Testis (tissue), 3 donors: Measurements from ENCODE around the gene PTPRG. TPM values are rescaled to one million over a fixed set of nuclear protein-coding genes. Genes with fewer than 3 reads are reported as not detected.

Experiments used
- DNase-seq: peaks from one replicate; pipeline ENCODE4 v3.0.0-alpha.2; 2019
- H3K27ac ChIP-seq, 2 donors: fragments of 200-600 bp; sonication (generic); one replicate each; pipeline ENCODE4 v1.5.1; 2019
- H3K27me3 ChIP-seq: fragments of 200-600 bp; sonication (generic); one replicate; pipeline ENCODE4 v1.5.1; 2019
- H3K36me3 ChIP-seq: fragments of 200-600 bp; sonication (generic); one replicate; pipeline ENCODE4 v1.5.1; 2017; ENCODE audit warnings: low read depth; ENCODE audit errors: missing control alignments
- H3K4me1 ChIP-seq: fragments of 200-600 bp; sonication (generic); one replicate; pipeline ENCODE4 v1.5.1; 2019
- H3K4me3 ChIP-seq, 2 donors: fragments of 200-600 bp; sonication (generic); one replicate each; pipeline ENCODE4 v1.5.1; 2017 to 2019
- H3K9me3 ChIP-seq: fragments of 200-600 bp; sonication (generic); one replicate; pipeline ENCODE4 v1.5.1; 2017
- CTCF ChIP-seq, 3 experiments: fragments of 450-650 bp in 2 of 3; fragments of 200-600 bp in 1 of 3; sonication (generic) in 1 of 3; IDR thresholded peaks; one replicate each; pipeline ENCODE4 v1.5.1; 2016 to 2019; ENCODE audit warnings: antibody characterized with exemption in 3 of 3, mild to moderate bottlenecking in 2 of 3, moderate library complexity in 1 of 3
- POLR2A ChIP-seq: fragments of 450-650 bp; IDR thresholded peaks from one replicate; pipeline ENCODE4 v1.6.1; 2017; ENCODE audit warnings: antibody characterized with exemption, mild to moderate bottlenecking, moderate library complexity
- WGBS, 2 donors: methylation state at CpG; one replicate each; pipeline ENCODE4 v1.1.5; 2018; 5-methylcytosine and 5-hydroxymethylcytosine counted together
- intact Hi-C: fragments of 100-400 bp; cut with DNase I; formaldehyde crosslinking; loops from one replicate; pipeline ENCODE4 v1.15.1; 2023; ENCODE audit warnings: low total_unique reads
- polyA plus RNA-seq: library from polyadenylated mRNA; stranded (reverse); fragments of 350-450 nt; fragmentation: Illumina TruSeq; extraction: RNeasy Lipid Tissue Mini Kit (QIAGEN cat#74804); gene quantifications from one replicate; pipeline ENCODE4 v1.2.3, GENCODE V29; 2014; ENCODE audit warnings: low read depth, low replicate concordance; ENCODE audit not compliant: insufficient read depth
- total RNA-seq, 2 donors: library from RNA; depleted of rRNA; stranded (reverse); fragments of >200 nt; gene quantifications; one replicate each; pipeline ENCODE4 v1.2.3, GENCODE V29; 2016

PTPRG gene
- total and polyA plus RNA-seq, 3 donors from 2014 or later, result 26.3 to 107 (median 75.4) TPM

DNA sequence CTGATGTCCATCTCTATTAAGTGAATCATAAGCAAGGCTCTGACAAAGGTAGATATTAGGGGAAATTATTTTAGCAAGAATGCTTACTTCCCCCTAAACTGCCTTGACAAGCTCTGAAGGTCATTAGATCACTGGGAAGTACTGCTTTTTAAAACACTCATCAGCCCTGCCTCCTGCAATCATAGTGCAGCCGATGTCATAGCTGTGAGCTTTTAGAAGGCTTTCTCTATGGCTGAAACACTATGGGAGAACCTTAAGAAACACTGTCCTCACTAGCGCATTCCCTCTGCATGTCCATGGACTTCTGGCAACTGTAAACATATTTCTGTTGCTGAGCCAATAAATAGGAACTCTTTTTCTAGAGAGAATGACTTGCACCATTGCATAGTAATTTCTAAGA is 38.7 kb upstream of the PTPRG start:
- TF ChIP-seq CTCF (IDR thresholded peaks at IDR 0.05) (no peak), POLR2A (no peak)
- DNase-seq, result no peak
- Histone ChIP-seq H3K36me3 (no peaks in the 10 kb centered on the region), H3K4me3 (no peak overlapping the region), H3K27me3 (no peaks in the 10 kb centered on the region), H3K27ac (no peak overlapping the region), H3K4me1 (no peaks in the 10 kb centered on the region), H3K9me3 (no peaks in the 10 kb centered on the region)
- 46 to 57% methylated on average over 2 of the region's 2 CpGs for WGBS, 2 donors
- intact Hi-C loops, result no loop called here

- H3K36me3 ChIP-seq, result no peaks in the 10 kb centered on the region
- DNase-seq, result no peak
- H3K4me3 ChIP-seq, result no peak overlapping the region
- TF ChIP-seq CTCF (IDR thresholded peaks at IDR 0.05) (no peak), POLR2A (no peak)
- no peak overlapping the region for H3K27ac ChIP-seq
- no peaks in the 10 kb centered on the region for H3K9me3 ChIP-seq
- intact Hi-C loops, result no loop called here
- no peaks in the 10 kb centered on the region for H3K27me3 ChIP-seq
- WGBS, 2 donors, result 66 to 71% methylated on average over 4 of the region's 4 CpGs
- H3K4me1 ChIP-seq, result no peaks in the 10 kb centered on the region
Observed at GRCh38 chr3:61524933-61525332, 36.4 kb upstream of the PTPRG start.

DNA sequence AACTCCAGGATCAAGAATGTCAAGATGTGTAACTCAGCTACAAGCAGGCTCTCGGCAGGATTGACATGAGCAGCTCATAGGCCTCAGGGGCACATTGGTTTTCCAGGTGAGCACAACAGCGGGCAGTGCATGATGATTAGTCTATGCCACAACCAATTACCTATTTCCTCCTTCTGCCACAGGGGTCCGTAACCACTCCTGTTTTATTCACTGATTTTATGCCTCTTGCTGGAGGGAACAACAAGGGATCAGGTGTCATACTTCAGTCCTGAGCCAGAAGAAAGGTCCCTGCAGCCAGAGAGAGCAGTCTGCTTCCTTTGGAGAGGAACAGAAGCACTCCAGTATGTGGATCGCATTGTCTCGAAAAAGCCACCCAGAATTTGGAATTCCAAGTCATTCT is 35.1 kb upstream of the PTPRG start:
- WGBS, 2 donors, result 95% methylated on average over 5 of the region's 5 CpGs
- H3K4me1 ChIP-seq, result no peaks in the 10 kb centered on the region
- DNase-seq, result no peak
- H3K36me3 ChIP-seq, result no peaks in the 10 kb centered on the region
- no peak overlapping the region for H3K27ac ChIP-seq
- intact Hi-C loops, result no loop called here
- no peaks in the 10 kb centered on the region for H3K27me3 ChIP-seq
- TF ChIP-seq CTCF (IDR thresholded peaks at IDR 0.05) (no peak), POLR2A (no peak)
- H3K9me3 ChIP-seq, result no peaks in the 10 kb centered on the region
- H3K4me3 ChIP-seq, result no peak overlapping the region

DNA sequence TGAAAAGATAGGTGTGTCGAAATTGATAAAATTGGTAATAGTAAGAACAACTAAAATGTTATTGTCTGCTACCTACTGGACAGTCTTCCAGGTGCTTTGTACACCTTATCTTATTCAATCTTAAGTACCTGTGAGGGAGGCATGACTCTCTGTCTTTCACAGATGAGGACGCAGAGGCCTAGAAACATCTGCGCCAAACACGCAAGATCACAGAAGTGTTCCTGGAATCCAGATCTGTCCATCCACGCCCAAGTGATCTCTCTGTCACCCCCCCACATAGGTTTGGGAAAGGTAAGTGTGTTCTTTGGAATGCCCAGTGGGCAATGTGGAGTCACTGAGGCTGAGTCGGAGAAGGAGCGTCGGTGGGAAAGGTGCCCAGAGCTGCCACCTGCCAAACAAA is 34.4 kb upstream of the PTPRG start:
- Histone ChIP-seq H3K4me3 (no peak overlapping the region), H3K27ac (no peak overlapping the region), H3K27me3 (no peaks in the 10 kb centered on the region), H3K4me1 (no peaks in the 10 kb centered on the region), H3K36me3 (no peaks in the 10 kb centered on the region), H3K9me3 (no peaks in the 10 kb centered on the region)
- DNase-seq, result no peak
- WGBS, 2 donors, result 96 to 99% methylated on average over 8 of the region's 8 CpGs
- intact Hi-C loops, result no loop called here
- TF ChIP-seq POLR2A (no peak), CTCF (IDR thresholded peaks at IDR 0.05) (no peak)

DNA sequence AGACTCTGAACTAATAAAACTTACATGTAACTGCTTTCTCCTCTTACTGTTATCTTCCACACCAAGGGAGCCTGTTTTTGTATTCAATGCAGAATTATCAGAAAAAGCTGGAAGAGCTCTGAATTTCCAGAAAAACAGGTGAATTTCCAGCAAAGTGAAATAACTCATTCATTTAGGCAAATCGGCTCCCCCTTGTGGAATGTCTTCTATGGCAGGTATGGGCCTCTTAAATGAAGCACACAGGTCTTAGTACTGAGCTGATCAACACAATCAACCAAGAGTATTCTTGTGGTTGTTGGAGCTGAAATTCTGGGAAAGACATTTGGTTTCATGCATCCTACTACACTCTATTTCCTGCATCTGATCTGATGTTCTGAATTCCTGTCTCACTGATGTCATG is 31.0 kb upstream of the PTPRG start:
- WGBS, 2 donors, result 38 to 41% methylated on average over 1 of the region's 1 CpG
- no peaks in the 10 kb centered on the region for H3K27me3 ChIP-seq
- no peak overlapping the region for H3K27ac ChIP-seq
- no peaks in the 10 kb centered on the region for H3K36me3 ChIP-seq
- no peaks in the 10 kb centered on the region for H3K9me3 ChIP-seq
- no peaks in the 10 kb centered on the region for H3K4me1 ChIP-seq
- H3K4me3 ChIP-seq, result no peak overlapping the region
- TF ChIP-seq CTCF (IDR thresholded peaks at IDR 0.05), result peak in 2 of 3 experiments; percentile 35 to 42
- no peak for TF ChIP-seq POLR2A
- intact Hi-C loops, result no loop called here
- DNase-seq, result no peak
